K562 (cell line): ENCODE data around the gene IFIT5. TPM values are rescaled to one million over a fixed set of nuclear protein-coding genes. Genes with fewer than 3 reads are reported as not detected.

ENCODE experiments used
- ATAC-seq: fragments of 200-7000 bp; cut with Tn5 transposase; 3 replicates; pipeline ENCODE4 v1.9.1; 2020; ENCODE audit warnings: moderate library complexity
- BruUV-seq: library from RNA; stranded (reverse); fragments of 400-500 nt; replicated peaks from 2 replicates; lab custom pipeline; 2021; lab: Mats Ljungman, UMichigan
- CTCF ChIA-PET: fragments of 300-600 bp; formaldehyde crosslinking; extraction: SDS; loops from one replicate; lab custom pipeline; 2021; ENCODE audit warnings: low intra/inter-chr PET ratio; lab: Yijun Ruan, JAX
- POLR2A ChIA-PET: fragments of 300-600, 350-650 bp; sonication (Branson Sonifier 250); formaldehyde crosslinking; extraction: SDS; loops from one replicate; lab custom pipeline; 2021; ENCODE audit warnings: antibody characterized with exemption, inconsistent platforms; lab: Yijun Ruan, JAX
- DNase-seq, 4 experiments: peaks; one replicate each; pipeline versions ENCODE4 v3.0.0 to v3.0.0-alpha.2; 2011 to 2018; ENCODE audit warnings: low spot score in 3 of 4, mixed read lengths in 3 of 4; ENCODE audit errors: extremely low read depth in 1 of 4
- FAIRE-seq: peaks from 2 replicates; lab custom pipeline; 2011; peaks lifted over from hg19 to GRCh38; lab: Jason Lieb, UNC
- H2AFZ ChIP-seq: 2 replicates; pipeline ENCODE4 v1.6.0; 2011; ENCODE audit warnings: low read depth, low read length, control low read depth, inconsistent platforms
- H3K27ac ChIP-seq: fragments of 200-600 bp; 3 replicates; pipeline ENCODE4 v1.8.0; 2011; ENCODE audit warnings: low read depth, mild to moderate bottlenecking, control low read depth, inconsistent platforms, low read length, moderate library complexity, mixed read lengths; ENCODE audit errors: extremely low read depth
- H3K27me3 ChIP-seq, 2 experiments: fragments of 300-600 bp in 1 of 2; 2 replicates in 1 of 2; 3 replicates in 1 of 2; pipeline versions ENCODE4 v1.6.0 to v1.8.0; 2011; ENCODE audit warnings: inconsistent platforms in 2 of 2, low read length in 2 of 2, mild to moderate bottlenecking in 1 of 2, mixed read lengths in 1 of 2, moderate library complexity in 1 of 2; ENCODE audit not compliant: control insufficient read depth in 2 of 2, insufficient read depth in 2 of 2
- H3K36me3 ChIP-seq: fragments of 300-600 bp; 3 replicates; pipeline ENCODE4 v1.8.0; 2011; ENCODE audit warnings: mild to moderate bottlenecking, low read length, inconsistent platforms; ENCODE audit not compliant: control insufficient read depth, insufficient read depth
- H3K4me1 ChIP-seq, 2 experiments: fragments of 200-600 bp in 1 of 2; replicated peaks in 1 of 2; 2 replicates in 1 of 2; 3 replicates in 1 of 2; pipeline versions ENCODE4 v1.5.1 to v1.8.0; 2011; ENCODE audit warnings: inconsistent platforms in 2 of 2, low read length in 2 of 2, mild to moderate bottlenecking in 1 of 2, mixed read lengths in 1 of 2, moderate library complexity in 1 of 2; ENCODE audit not compliant: control insufficient read depth in 2 of 2, insufficient read depth in 2 of 2
- H3K4me2 ChIP-seq: 2 replicates; pipeline ENCODE4 v1.6.1; 2011; ENCODE audit warnings: low read length, control low read depth, inconsistent platforms, mixed read lengths; ENCODE audit not compliant: insufficient read depth
- H3K4me3 ChIP-seq: fragments of 200-600 bp; sonication (generic), shearing (Covaris generic); 2 replicates; pipeline ENCODE4 v1.5.1; 2016; ENCODE audit warnings: control low read depth, inconsistent platforms
- H3K79me2 ChIP-seq: fragments of 200-600 bp; 3 replicates; pipeline ENCODE4 v1.8.0; 2011; ENCODE audit warnings: low read length, inconsistent platforms; ENCODE audit not compliant: control insufficient read depth, insufficient read depth
- H3K9ac ChIP-seq, 2 experiments: 2 replicates each; pipeline versions ENCODE4 v1.6.0 to v1.6.1; 2011; ENCODE audit warnings: low read depth in 2 of 2, low read length in 2 of 2, control low read depth in 1 of 2, inconsistent platforms in 1 of 2, mild to moderate bottlenecking in 1 of 2, mixed read lengths in 1 of 2; ENCODE audit not compliant: insufficient read depth in 1 of 2
- H3K9me1 ChIP-seq: one replicate; pipeline ENCODE4 v1.6.0; 2011; ENCODE audit warnings: inconsistent platforms, mild to moderate bottlenecking, low read length, moderate library complexity; ENCODE audit not compliant: control insufficient read depth, insufficient read depth
- H3K9me3 ChIP-seq: replicated peaks from 2 replicates; pipeline ENCODE4 v1.5.1; 2011; ENCODE audit warnings: low read depth, low read length, inconsistent platforms; ENCODE audit not compliant: control insufficient read depth, insufficient read depth
- H4K20me1 ChIP-seq: replicated peaks from 2 replicates; pipeline ENCODE4 v1.6.1; 2011; ENCODE audit warnings: low read length, inconsistent platforms, mixed read lengths; ENCODE audit not compliant: control insufficient read depth, insufficient read depth
- BCL6 ChIP-seq: fragments of 250-450 bp; sonication (Bioruptor Pico); IDR thresholded peaks from 2 replicates; pipeline ENCODE4 v1.4.0; 2020
- BRCA1 ChIP-seq, 2 experiments: fragments of 450-650 bp in 1 of 2; sonication (generic) in 1 of 2; formaldehyde crosslinking in 1 of 2; IDR thresholded peaks; 2 replicates each; pipeline versions ENCODE4 v1.5.0 to v1.6.1; 2017 to 2020; ENCODE audit warnings: mild to moderate bottlenecking in 1 of 2, missing genetic modification reagents in 1 of 2
- E2F3 ChIP-seq: fragments of 250-450 bp; sonication (Bioruptor Pico); IDR thresholded peaks from 2 replicates; pipeline ENCODE4 v1.4.0; 2020; ENCODE audit warnings: mild to moderate bottlenecking
- HDAC8 ChIP-seq: fragments of 450-650 bp; IDR thresholded peaks from 2 replicates; pipeline ENCODE4 v1.6.1; 2016; ENCODE audit warnings: mild to moderate bottlenecking, missing genetic modification characterization, moderate library complexity, missing compliant biosample characterization
- HNRNPL ChIP-seq: fragments of 200-400 bp; formaldehyde crosslinking; IDR thresholded peaks from 2 replicates; pipeline ENCODE4 v1.6.1; 2017; ENCODE audit warnings: low read depth, mild to moderate bottlenecking, low read length
- ID3 ChIP-seq, 2 experiments: fragments of 250-450 bp in 1 of 2; fragments of 450-650 bp in 1 of 2; sonication (Bioruptor Pico) in 1 of 2; IDR thresholded peaks; 2 replicates each; pipeline versions ENCODE4 v1.6.1 to v1.8.0; 2016 to 2021; ENCODE audit warnings: mild to moderate bottlenecking in 2 of 2, moderate library complexity in 2 of 2, missing compliant biosample characterization in 1 of 2, missing genetic modification characterization in 1 of 2
- MLX ChIP-seq, 2 experiments: fragments of 450-650 bp in 1 of 2; sonication (generic) in 1 of 2; formaldehyde crosslinking; conservative IDR thresholded peaks; 2 replicates each; pipeline versions ENCODE4 v1.4.0 to v1.8.1; 2020 to 2022; ENCODE audit warnings: mild to moderate bottlenecking in 1 of 2, missing genetic modification reagents in 1 of 2
- MTF1 ChIP-seq: fragments of 250-450 bp; sonication (Bioruptor Pico); IDR thresholded peaks from 2 replicates; pipeline ENCODE4 v1.9.0; 2021; ENCODE audit warnings: moderate library complexity, mild to moderate bottlenecking, inconsistent platforms, borderline replicate concordance
- PML ChIP-seq: IDR thresholded peaks from 2 replicates; pipeline ENCODE4 v1.6.1; 2012; ENCODE audit warnings: low read length, inconsistent platforms
- POU5F1 ChIP-seq: fragments of 150-350 bp; IDR thresholded peaks from 2 replicates; pipeline ENCODE4 v1.6.1; 2014; ENCODE audit warnings: borderline replicate concordance, low read length, low read depth, mild to moderate bottlenecking; ENCODE audit not compliant: partially characterized antibody
- ZBED1 ChIP-seq: IDR thresholded peaks from 2 replicates; pipeline ENCODE4 v1.6.1; 2014
- ZC3H11A ChIP-seq: IDR thresholded peaks from 2 replicates; pipeline ENCODE4 v1.6.1; 2012; ENCODE audit warnings: low read depth, low read length, improper control_type of control experiment
- ZNF668 ChIP-seq: fragments of 250-450 bp; sonication (Bioruptor Pico); IDR thresholded peaks from 2 replicates; pipeline ENCODE4 v1.8.0; 2022; ENCODE audit warnings: mild to moderate bottlenecking, inconsistent platforms
- WGBS: fragments of 100-300 bp; shearing (Covaris generic); methylation state at CpG from one replicate; pipeline ENCODE4 v1.1.6; 2016; ENCODE audit warnings: low coverage, mixed read lengths; ENCODE audit not compliant: insufficient coverage; ENCODE audit errors: missing lambda C conversion rate; 5-methylcytosine and 5-hydroxymethylcytosine counted together
- in situ Hi-C: fragments of 300-500 bp; cut with MboI; formaldehyde crosslinking; loops from 4 replicates; pipeline ENCODE4 v1.15.0; 2018; ENCODE audit warnings: inconsistent platforms, mixed read lengths
- intact Hi-C: fragments of 100-400 bp; cut with micrococcal nuclease; formaldehyde crosslinking; loops from 2 replicates; pipeline ENCODE4 v1.14.2; 2022
- polyA plus RNA-seq, 8 experiments: library from polyadenylated mRNA; depleted of rRNA in 4 of 8; stranded (reverse) in 5 of 8; unstranded in 3 of 8; fragments of >200 nt; fragmentation: Nextera tagmentation in 2 of 8; fragmentation: Illumina TruSeq in 1 of 8; extraction: Ambion mirVana in 2 of 8; extraction: Trizol in 1 of 8; gene quantifications; 2 replicates each; pipeline versions ENCODE4 v1.2.1 to v1.2.3, GENCODE V29; 2011 to 2014; ENCODE audit warnings: inconsistent platforms in 1 of 8, missing spikeins in 1 of 8
- total RNA-seq, 7 experiments: library from RNA; depleted of rRNA in 6 of 7; stranded (reverse); fragments of >200 nt in 6 of 7; fragmentation: Illumina TruSeq in 2 of 7; extraction: Trizol in 2 of 7; gene quantifications; 2 replicates each; pipeline versions ENCODE4 v1.2.1 to v1.2.3, GENCODE V29; 2011 to 2021; ENCODE audit warnings: low replicate concordance in 1 of 7

Gene IFIT5
- total and polyA plus RNA-seq, 9 of the 15 experiments (the other 6 are each of a cell fraction or from before 2014, with no cell fraction given), result 0.04 to 0.11 (median 0.06) TPM; not detected in 5

GRCh38 chr10:89463846-89464537 lies 49.6 kb downstream of the IFIT5 start:
- no peak for FAIRE-seq
- H3K36me3 ChIP-seq, result no peaks in the 10 kb centered on the region
- no TSS peak for BruUV-seq
- no peaks in the 10 kb centered on the region for H3K4me1 ChIP-seq
- WGBS, result 0% methylated on average over 6 of the region's 6 CpGs
- no peak overlapping the region for H3K9ac ChIP-seq
- no peak overlapping the region for H3K4me2 ChIP-seq
- no peaks in the 10 kb centered on the region for H3K9me3 ChIP-seq
- H4K20me1 ChIP-seq, result no peaks in the 10 kb centered on the region
- POLR2A ChIA-PET, result no interaction called here
- TF ChIP-seq BRCA1 (IDR thresholded peaks at IDR 0.05) (no peak), BRCA1 (CRISPR knock-in tag; IDR thresholded peaks at IDR 0.05) (no peak), ZNF668 (CRISPR knock-in tag) (no peak), MTF1 (CRISPR knock-in tag) (no peak), PML (no peak)
- TF ChIP-seq, all 486 proteins: peak for 0
- H3K4me3 ChIP-seq, result no peak overlapping the region
- CTCF ChIA-PET, result no interaction called here
- in situ Hi-C loops, result no loop called here
- no peak for ATAC-seq
- no peaks in the 10 kb centered on the region for H3K27me3 ChIP-seq
- intact Hi-C loops, result no loop called here
- no peak overlapping the region for H2AFZ ChIP-seq
- no peak for DNase-seq
- no peaks in the 10 kb centered on the region for H3K9me1 ChIP-seq
- no peak overlapping the region for H3K27ac ChIP-seq
- H3K79me2 ChIP-seq, result no peaks in the 10 kb centered on the region

GRCh38 chr10:89465196-89465595 lies 50.8 kb downstream of the IFIT5 start:
- no peak overlapping the region for H3K4me2 ChIP-seq
- no peaks in the 10 kb centered on the region for H3K4me1 ChIP-seq
- H3K9ac ChIP-seq, result no peak overlapping the region
- H3K27me3 ChIP-seq, result no peaks in the 10 kb centered on the region
- in situ Hi-C loops (no loop called here), intact Hi-C loops (no loop called here)
- ChIA-PET POLR2A (interaction anchor here (0.6 kb wide), 1 partner anchor 189 kb away, joined by 3 read pairs; no protein-coding TSS in a partner anchor), CTCF (no interaction called here)
- no peaks in the 10 kb centered on the region for H3K9me1 ChIP-seq
- FAIRE-seq, result no peak
- H2AFZ ChIP-seq, result no peak overlapping the region
- 0% methylated on average over 2 of the region's 2 CpGs for WGBS
- no peak for ATAC-seq
- no peak overlapping the region for H3K27ac ChIP-seq
- no peaks in the 10 kb centered on the region for H3K79me2 ChIP-seq
- BruUV-seq, result no TSS peak
- no peaks in the 10 kb centered on the region for H3K9me3 ChIP-seq
- no peak overlapping the region for H3K4me3 ChIP-seq
- H4K20me1 ChIP-seq, result no peaks in the 10 kb centered on the region
- no peaks in the 10 kb centered on the region for H3K36me3 ChIP-seq
- no peak for DNase-seq
- TF ChIP-seq ZC3H11A (no peak), E2F3 (no peak), HNRNPL (no peak), POU5F1 (no peak), ID3 (CRISPR knock-in tag; IDR thresholded peaks at IDR 0.05) (no peak), ID3 (tag; IDR thresholded peaks at IDR 0.05) (no peak), MLX (CRISPR knock-in tag; conservative IDR thresholded peaks at IDR 0.05) (no peak), BCL6 (CRISPR knock-in tag) (no peak), ZBED1 (no peak), HDAC8 (no peak)
